HCT116 (cell line): ENCODE results near the gene HIPK2. TPM values are rescaled to one million over a fixed set of nuclear protein-coding genes. Genes with fewer than 3 reads are reported as not detected.

Source experiments
- ATAC-seq: fragments of 200-7000 bp; cut with Tn5 transposase; 2 replicates; pipeline ENCODE4 v1.9.1; 2020; ENCODE audit warnings: mild to moderate bottlenecking, moderate library complexity
- BruUV-seq: library from RNA; stranded (reverse); fragments of 400-500 nt; replicated peaks from 2 replicates; lab custom pipeline; 2021; lab: Mats Ljungman, UMichigan
- CTCF ChIA-PET: fragments of 300-600 bp; sonication (Branson Sonifier 250); formaldehyde crosslinking; loops from one replicate; lab custom pipeline; 2021; ENCODE audit warnings: antibody characterized with exemption; lab: Charles Lee
- POLR2A ChIA-PET: fragments of 300-600, 350-600 bp; sonication (Branson Sonifier 250); formaldehyde crosslinking; loops from one replicate; lab custom pipeline; 2021; ENCODE audit warnings: antibody characterized with exemption; lab: Charles Lee
- RAD21 ChIA-PET, 2 experiments: fragments of 300-600 bp; sonication (Branson Sonifier 250); formaldehyde crosslinking; loops; one replicate each; lab custom pipeline; 2023; ENCODE audit warnings: low total read pairs in 2 of 2; ENCODE audit not compliant: uncharacterized antibody in 2 of 2, unreplicated experiment in 2 of 2, low non-redundant PET in 1 of 2; lab: Charles Lee
- DNase-seq: peaks from one replicate; pipeline ENCODE4 v3.0.0-alpha.2; 2010; ENCODE audit warnings: low read depth, low spot score
- H2AFZ ChIP-seq: fragments of 200-600 bp; shearing (Covaris generic), sonication (generic); 2 replicates; pipeline ENCODE4 v1.6.1; 2017; ENCODE audit warnings: low read depth, mixed run types, mixed read lengths, antibody characterized with exemption, low read length; ENCODE audit not compliant: poor library complexity, severe bottlenecking
- H3K27ac ChIP-seq: 2 replicates; pipeline ENCODE4 v1.5.1; 2012; ENCODE audit warnings: low read depth, low read length
- H3K27me3 ChIP-seq: fragments of 200-600 bp; sonication (generic); 2 replicates; pipeline ENCODE4 v1.6.1; 2016; ENCODE audit warnings: mixed run types, low read length, mixed read lengths; ENCODE audit not compliant: insufficient read depth
- H3K36me3 ChIP-seq, 2 experiments: fragments of 200-500 bp in 1 of 2; fragments of 200-600 bp in 1 of 2; sonication (Bioruptor generic) in 1 of 2; sonication (generic) in 1 of 2; 2 replicates each; pipeline versions ENCODE4 v1.5.1 to v1.6.1; 2014 to 2016; ENCODE audit warnings: low read length in 2 of 2, inconsistent platforms in 1 of 2, mixed read lengths in 1 of 2, mixed run types in 1 of 2; ENCODE audit not compliant: insufficient read depth in 2 of 2, control insufficient read depth in 1 of 2
- H3K4me1 ChIP-seq, 2 experiments: fragments of 200-600 bp in 1 of 2; sonication (generic) in 1 of 2; 2 replicates each; pipeline versions ENCODE4 v1.5.1 to v1.6.1; 2012 to 2017; ENCODE audit warnings: low read length in 2 of 2, inconsistent platforms in 1 of 2, mild to moderate bottlenecking in 1 of 2, mixed read lengths in 1 of 2, mixed run types in 1 of 2, moderate library complexity in 1 of 2; ENCODE audit not compliant: insufficient read depth in 2 of 2, control insufficient read depth in 1 of 2
- H3K4me2 ChIP-seq: fragments of 200-600 bp; sonication (generic); 2 replicates; pipeline ENCODE4 v1.6.1; 2017; ENCODE audit warnings: mixed run types, low read length, mixed read lengths
- H3K4me3 ChIP-seq, 2 experiments: fragments of 200-600 bp in 1 of 2; sonication (generic) in 1 of 2; replicated peaks in 1 of 2; 2 replicates each; pipeline ENCODE4 v1.5.1; 2011 to 2016; ENCODE audit warnings: low read length in 2 of 2, control low read depth in 1 of 2, low read depth in 1 of 2, mild to moderate bottlenecking in 1 of 2, mixed read lengths in 1 of 2, mixed run types in 1 of 2
- H3K79me2 ChIP-seq: fragments of 200-600 bp; sonication (generic); 2 replicates; pipeline ENCODE4 v1.6.1; 2017; ENCODE audit warnings: mild to moderate bottlenecking, mixed run types, low read length, moderate library complexity, mixed read lengths; ENCODE audit not compliant: insufficient read depth
- H3K9ac ChIP-seq: fragments of 200-600 bp; sonication (generic); 2 replicates; pipeline ENCODE4 v1.6.1; 2016; ENCODE audit warnings: low read length, mixed read lengths
- H3K9me2 ChIP-seq: fragments of 200-600 bp; sonication (generic), shearing (Covaris generic); 2 replicates; pipeline ENCODE4 v1.6.1; 2017; ENCODE audit warnings: mixed run types, mild to moderate bottlenecking, moderate library complexity; ENCODE audit not compliant: insufficient read depth
- H3K9me3 ChIP-seq, 2 experiments: fragments of 200-500 bp in 1 of 2; fragments of 200-600 bp in 1 of 2; sonication (Bioruptor generic) in 1 of 2; sonication (generic) in 1 of 2; 2 replicates each; pipeline ENCODE4 v1.6.1; 2014 to 2017; ENCODE audit warnings: low read length in 2 of 2, mixed read lengths in 2 of 2, inconsistent platforms in 1 of 2, low read depth in 1 of 2, mild to moderate bottlenecking in 1 of 2, mixed run types in 1 of 2, moderate library complexity in 1 of 2; ENCODE audit not compliant: control insufficient read depth in 1 of 2, insufficient read depth in 1 of 2
- H4K20me1 ChIP-seq: fragments of 200-600 bp; sonication (generic), shearing (Covaris generic); 2 replicates; pipeline ENCODE4 v1.6.1; 2017; ENCODE audit warnings: mixed run types, mild to moderate bottlenecking, moderate library complexity; ENCODE audit not compliant: insufficient read depth
- EGR1 ChIP-seq: IDR thresholded peaks from 2 replicates; pipeline ENCODE4 v1.6.1; 2012; ENCODE audit warnings: low read depth
- ELF1 ChIP-seq: IDR thresholded peaks from 2 replicates; pipeline ENCODE4 v1.6.1; 2012; ENCODE audit warnings: low read depth, borderline replicate concordance
- EZH2 ChIP-seq: fragments of 200-600 bp; sonication (generic); IDR thresholded peaks from 2 replicates; pipeline ENCODE4 v1.6.1; 2017; ENCODE audit warnings: antibody characterized with exemption, mixed run types
- FOSL1 ChIP-seq: IDR thresholded peaks from 2 replicates; pipeline ENCODE4 v1.6.1; 2012; ENCODE audit warnings: low read depth
- JUND ChIP-seq: IDR thresholded peaks from 2 replicates; pipeline ENCODE4 v1.6.1; 2012
- POLR2A ChIP-seq: IDR thresholded peaks from 2 replicates; pipeline ENCODE4 v1.7.0; 2011; ENCODE audit warnings: borderline replicate concordance; ENCODE audit not compliant: insufficient read depth, insufficient read length; ENCODE audit errors: extremely low read depth
- REST ChIP-seq: IDR thresholded peaks from 2 replicates; pipeline ENCODE4 v1.6.1; 2012; ENCODE audit warnings: low read depth
- SRF ChIP-seq: IDR thresholded peaks from 2 replicates; pipeline ENCODE4 v1.6.1; 2012; ENCODE audit warnings: low read depth
- TCF7L2 ChIP-seq: IDR thresholded peaks from 2 replicates; pipeline ENCODE4 v1.7.0; 2011; ENCODE audit warnings: borderline replicate concordance, inconsistent platforms; ENCODE audit not compliant: insufficient read depth, insufficient read length; ENCODE audit errors: extremely low read depth
- YY1 ChIP-seq: IDR thresholded peaks from 2 replicates; pipeline ENCODE4 v1.6.1; 2011; ENCODE audit warnings: low read length, low read depth, moderate library complexity, mild to moderate bottlenecking; ENCODE audit not compliant: insufficient replicate concordance; ENCODE audit errors: extremely low read depth
- intact Hi-C: fragments of 100-400 bp; cut with micrococcal nuclease; formaldehyde crosslinking; loops from 2 replicates; pipeline ENCODE4 v1.10.0; 2022
- total RNA-seq: library from RNA; stranded (reverse); gene quantifications from one replicate; pipeline ENCODE4 v1.2.1, GENCODE V29; 2021; ENCODE audit not compliant: unreplicated experiment
- TF ChIP-seq, protein P1 (sequence below), 3 experiments: fragments of 200-600 bp in 1 of 3; sonication (generic) in 1 of 3; IDR thresholded peaks in 2 of 3; conservative IDR thresholded peaks in 1 of 3; 2 replicates each; pipeline ENCODE4 v1.5.1; 2012 to 2017; ENCODE audit warnings: low read depth in 2 of 3, low read length in 2 of 3, antibody characterized with exemption in 1 of 3, borderline replicate concordance in 1 of 3, control low read depth in 1 of 3, mild to moderate bottlenecking in 1 of 3, mixed read lengths in 1 of 3, mixed run types in 1 of 3, moderate library complexity in 1 of 3; ENCODE audit not compliant: insufficient read depth in 1 of 3
- TF ChIP-seq, protein P2 (sequence below): IDR thresholded peaks from 2 replicates; pipeline ENCODE4 v1.6.1; 2012
- TF ChIP-seq, protein P3 (sequence below): IDR thresholded peaks from 2 replicates; pipeline ENCODE4 v1.6.1; 2012

Gene HIPK2
- total RNA-seq, 1 experiment from 2014 or later: 49.5 TPM

DNA sequence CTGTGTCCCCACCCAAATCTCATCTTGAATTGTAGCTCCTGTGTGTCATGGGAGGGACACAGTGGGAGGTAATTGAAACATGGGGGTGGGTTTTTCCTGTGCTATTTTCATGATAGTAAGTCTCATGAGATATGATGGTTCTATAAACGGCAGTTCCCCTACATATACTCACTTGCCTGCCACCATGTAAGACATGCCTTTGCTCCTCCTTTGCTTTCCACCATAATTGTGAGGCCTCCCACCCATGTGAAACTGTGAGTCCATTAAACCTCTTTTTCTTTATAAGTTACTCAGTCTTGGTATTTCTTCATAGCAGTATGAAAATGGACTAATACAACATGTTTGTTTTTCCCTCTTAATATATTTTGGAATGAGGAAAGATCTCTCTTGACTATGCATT, 26.8 kb upstream of the HIPK2 start:
- Histone ChIP-seq H2AFZ (no peak overlapping the region), H3K9ac (no peak overlapping the region), H3K36me3 (no peaks in the 10 kb centered on the region), H3K4me1 (no peaks in the 10 kb centered on the region), H3K79me2 (no peaks in the 10 kb centered on the region), H3K9me3 (no peaks in the 10 kb centered on the region), H3K27ac (no peak overlapping the region), H3K9me2 (peaks cover 3% of the 10 kb centered on the region; the same call in 1 of the 2 replicates), H4K20me1 (no peaks in the 10 kb centered on the region), H3K4me3 (no peak overlapping the region), H3K4me2 (no peak overlapping the region), H3K27me3 (no peaks in the 10 kb centered on the region)
- CTCF ChIA-PET: no interaction called here
- no peak for ATAC-seq
- no peak for DNase-seq
- BruUV-seq: no TSS peak
- POLR2A ChIA-PET: no interaction called here
- TF ChIP-seq EGR1 (no peak), JUND (no peak), POLR2A (no peak), EZH2 (no peak), FOSL1 (no peak), YY1 (no peak), ELF1 (no peak)
- TF ChIP-seq, protein P1, sequence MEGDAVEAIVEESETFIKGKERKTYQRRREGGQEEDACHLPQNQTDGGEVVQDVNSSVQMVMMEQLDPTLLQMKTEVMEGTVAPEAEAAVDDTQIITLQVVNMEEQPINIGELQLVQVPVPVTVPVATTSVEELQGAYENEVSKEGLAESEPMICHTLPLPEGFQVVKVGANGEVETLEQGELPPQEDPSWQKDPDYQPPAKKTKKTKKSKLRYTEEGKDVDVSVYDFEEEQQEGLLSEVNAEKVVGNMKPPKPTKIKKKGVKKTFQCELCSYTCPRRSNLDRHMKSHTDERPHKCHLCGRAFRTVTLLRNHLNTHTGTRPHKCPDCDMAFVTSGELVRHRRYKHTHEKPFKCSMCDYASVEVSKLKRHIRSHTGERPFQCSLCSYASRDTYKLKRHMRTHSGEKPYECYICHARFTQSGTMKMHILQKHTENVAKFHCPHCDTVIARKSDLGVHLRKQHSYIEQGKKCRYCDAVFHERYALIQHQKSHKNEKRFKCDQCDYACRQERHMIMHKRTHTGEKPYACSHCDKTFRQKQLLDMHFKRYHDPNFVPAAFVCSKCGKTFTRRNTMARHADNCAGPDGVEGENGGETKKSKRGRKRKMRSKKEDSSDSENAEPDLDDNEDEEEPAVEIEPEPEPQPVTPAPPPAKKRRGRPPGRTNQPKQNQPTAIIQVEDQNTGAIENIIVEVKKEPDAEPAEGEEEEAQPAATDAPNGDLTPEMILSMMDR (IDR thresholded peaks at IDR 0.05 in 2 of 3, conservative IDR thresholded peaks at IDR 0.05 in 1 of 3; ENCODE audit: borderline replicate concordance in 1 of 3, insufficient read depth in 1 of 3, low read depth in 2 of 3, low read length in 2 of 3): no peak
- TF ChIP-seq, protein P2, sequence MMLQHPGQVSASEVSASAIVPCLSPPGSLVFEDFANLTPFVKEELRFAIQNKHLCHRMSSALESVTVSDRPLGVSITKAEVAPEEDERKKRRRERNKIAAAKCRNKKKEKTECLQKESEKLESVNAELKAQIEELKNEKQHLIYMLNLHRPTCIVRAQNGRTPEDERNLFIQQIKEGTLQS: no peak
- RAD21 ChIA-PET: no interaction called here
- intact Hi-C loops: no loop called here

DNA sequence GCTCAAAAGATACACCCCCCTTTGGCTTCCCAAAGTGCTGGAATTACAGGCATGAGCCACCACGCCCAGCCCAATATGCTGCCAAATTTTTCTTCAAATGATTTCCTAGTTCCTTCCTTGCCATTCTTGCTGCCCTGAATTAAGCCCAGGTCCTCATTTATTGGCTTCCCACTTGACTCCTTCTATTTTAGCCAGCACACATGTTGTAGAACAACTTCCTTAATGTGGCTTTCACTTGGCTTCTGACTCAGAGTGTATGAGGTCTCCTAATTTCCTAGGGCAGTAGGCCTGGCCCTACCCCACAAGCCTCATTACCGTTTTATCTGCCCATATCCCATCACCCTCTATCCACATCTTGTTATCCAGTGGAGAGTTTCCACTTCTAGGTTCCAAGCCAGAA, 21.8 kb upstream of the HIPK2 start:
- BruUV-seq: no TSS peak
- POLR2A ChIA-PET: no interaction called here
- CTCF ChIA-PET: no interaction called here
- Histone ChIP-seq H3K4me1 (no peaks in the 10 kb centered on the region), H3K9me2 (peaks cover 3% of the 10 kb centered on the region; the same call in 1 of the 2 replicates), H3K27me3 (no peaks in the 10 kb centered on the region), H3K9ac (no peak overlapping the region), H3K36me3 (no peaks in the 10 kb centered on the region), H2AFZ (no peak overlapping the region), H3K4me3 (no peak overlapping the region), H3K79me2 (no peaks in the 10 kb centered on the region), H3K27ac (no peak overlapping the region), H3K4me2 (no peak overlapping the region), H3K9me3 (no peaks in the 10 kb centered on the region), H4K20me1 (no peaks in the 10 kb centered on the region)
- RAD21 ChIA-PET: no interaction called here
- DNase-seq (no peak), ATAC-seq (no peak)
- intact Hi-C loops: no loop called here
- TF ChIP-seq SRF: no peak
- TF ChIP-seq TCF7L2: no peak
- TF ChIP-seq, protein P3, sequence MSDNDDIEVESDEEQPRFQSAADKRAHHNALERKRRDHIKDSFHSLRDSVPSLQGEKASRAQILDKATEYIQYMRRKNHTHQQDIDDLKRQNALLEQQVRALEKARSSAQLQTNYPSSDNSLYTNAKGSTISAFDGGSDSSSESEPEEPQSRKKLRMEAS: no peak
- no peak for TF ChIP-seq ELF1
- TF ChIP-seq REST: no peak
- TF ChIP-seq POLR2A: no peak
